HG03439 (cell line): ENCODE measurements around the gene MKNK1.

Experiments
- ATAC-seq: cut with Tn5 transposase; IDR thresholded peaks from one replicate; pipeline ENCODE4 v1.9.1; 2021; ENCODE audit warnings: mild to moderate bottlenecking, moderate library complexity; ENCODE audit not compliant: unreplicated experiment

Gene MKNK1

GRCh38 chr1:46599059-46599970 is 4.8 kb downstream of the MKNK1 start:
- ATAC-seq, result no peak

- ATAC-seq, result no peak
Observed at GRCh38 chr1:46596846-46597245, 7.2 kb downstream of the MKNK1 start.

- no peak for ATAC-seq
Observed at GRCh38 chr1:46596036-46596435, 8.0 kb downstream of the MKNK1 start.

GRCh38 chr1:46595127-46595526 is 8.9 kb downstream of the MKNK1 start:
- no peak for ATAC-seq

GRCh38 chr1:46594063-46594462 is 10.0 kb downstream of the MKNK1 start:
- ATAC-seq, result no peak

- no peak for ATAC-seq
Observed at GRCh38 chr1:46592823-46593222, 11.2 kb downstream of the MKNK1 start.

- no peak for ATAC-seq
Observed at GRCh38 chr1:46589529-46589928, 14.5 kb downstream of the MKNK1 start.

GRCh38 chr1:46587069-46587468 is 17.0 kb downstream of the MKNK1 start:
- ATAC-seq, result no peak

GRCh38 chr1:46585312-46585938 is 18.6 kb downstream of the MKNK1 start:
- no peak for ATAC-seq

- ATAC-seq, result no peak
Observed at GRCh38 chr1:46583494-46583893, 20.6 kb downstream of the MKNK1 start.

- no peak for ATAC-seq
Observed at GRCh38 chr1:46582972-46583371, 21.1 kb downstream of the MKNK1 start.

- no peak for ATAC-seq
Observed at GRCh38 chr1:46581681-46582455, 22.2 kb downstream of the MKNK1 start.

GRCh38 chr1:46580140-46580903 is 23.7 kb downstream of the MKNK1 start:
- no peak for ATAC-seq

- no peak for ATAC-seq
Observed at GRCh38 chr1:46577671-46578070, 26.4 kb downstream of the MKNK1 start.

- ATAC-seq, result no peak
Observed at GRCh38 chr1:46576596-46576995, 27.5 kb downstream of the MKNK1 start.

GRCh38 chr1:46575778-46576177 is 28.3 kb downstream of the MKNK1 start:
- no peak for ATAC-seq

GRCh38 chr1:46575300-46575699 is 28.8 kb downstream of the MKNK1 start:
- no peak for ATAC-seq

- ATAC-seq, result no peak
Observed at GRCh38 chr1:46571691-46572225, 32.3 kb downstream of the MKNK1 start.

GRCh38 chr1:46569884-46570725 is 34.0 kb downstream of the MKNK1 start:
- no peak for ATAC-seq

- no peak for ATAC-seq
Observed at GRCh38 chr1:46569116-46569515, 35.0 kb downstream of the MKNK1 start.
